ENCODE results near the gene CCL16.
"Not testable (repeated sequence)": the region's sequence is repeated elsewhere in the genome, so short reads cannot be mapped to it uniquely, and the experiment has no call there.

Gene CCL16, protein sequence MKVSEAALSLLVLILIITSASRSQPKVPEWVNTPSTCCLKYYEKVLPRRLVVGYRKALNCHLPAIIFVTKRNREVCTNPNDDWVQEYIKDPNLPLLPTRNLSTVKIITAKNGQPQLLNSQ

GRCh38 chr17:35981246-35981645 lies at the start of gene CCL16:
CCL16 (minus strand) TSS chr17:35981497; CDS start chr17:35981420, 77 bp downstream.
- no peak for DNase-seq

DNA sequence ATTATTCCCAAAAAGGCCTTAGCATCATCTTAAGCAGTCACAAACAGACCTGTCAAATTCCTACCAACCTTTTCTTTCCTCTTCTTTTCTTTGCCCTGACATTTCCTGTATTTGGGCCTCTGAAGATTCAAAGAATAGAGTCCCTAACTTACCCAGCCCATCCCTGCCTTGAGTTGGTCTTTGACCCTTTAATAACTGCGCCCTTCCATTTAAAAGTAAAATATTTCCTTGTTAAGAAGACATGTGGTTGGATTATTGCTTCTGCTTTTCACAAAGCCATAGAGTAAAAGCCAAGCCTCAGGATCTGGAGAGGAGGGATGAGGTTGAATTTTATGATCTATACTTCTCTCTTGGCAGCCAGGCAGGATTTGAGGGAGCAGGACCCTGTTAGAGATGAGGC lies 49.7 kb upstream of the CCL16 start:
- no peak for DNase-seq

DNA sequence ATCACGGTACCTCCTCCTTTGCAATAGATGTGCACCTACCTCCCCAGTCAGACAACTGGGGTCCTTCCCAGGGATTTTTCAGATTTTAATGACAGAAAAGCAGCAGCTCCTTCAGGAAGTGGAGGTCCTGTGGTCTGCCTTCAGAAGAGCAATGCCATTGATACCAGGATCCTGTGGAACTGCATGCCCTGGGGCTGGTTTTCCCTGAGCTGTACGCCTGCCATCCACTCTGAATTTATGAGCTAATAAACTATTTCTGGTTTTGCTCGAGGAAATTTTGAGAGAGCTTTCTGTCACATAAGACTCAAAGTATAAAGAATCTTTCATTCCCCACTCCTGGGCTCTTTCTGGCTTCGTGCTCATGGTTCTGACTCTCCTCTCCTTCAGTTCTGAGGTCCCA lies 46.5 kb upstream of the CCL16 start:
- no peak for DNase-seq

DNA sequence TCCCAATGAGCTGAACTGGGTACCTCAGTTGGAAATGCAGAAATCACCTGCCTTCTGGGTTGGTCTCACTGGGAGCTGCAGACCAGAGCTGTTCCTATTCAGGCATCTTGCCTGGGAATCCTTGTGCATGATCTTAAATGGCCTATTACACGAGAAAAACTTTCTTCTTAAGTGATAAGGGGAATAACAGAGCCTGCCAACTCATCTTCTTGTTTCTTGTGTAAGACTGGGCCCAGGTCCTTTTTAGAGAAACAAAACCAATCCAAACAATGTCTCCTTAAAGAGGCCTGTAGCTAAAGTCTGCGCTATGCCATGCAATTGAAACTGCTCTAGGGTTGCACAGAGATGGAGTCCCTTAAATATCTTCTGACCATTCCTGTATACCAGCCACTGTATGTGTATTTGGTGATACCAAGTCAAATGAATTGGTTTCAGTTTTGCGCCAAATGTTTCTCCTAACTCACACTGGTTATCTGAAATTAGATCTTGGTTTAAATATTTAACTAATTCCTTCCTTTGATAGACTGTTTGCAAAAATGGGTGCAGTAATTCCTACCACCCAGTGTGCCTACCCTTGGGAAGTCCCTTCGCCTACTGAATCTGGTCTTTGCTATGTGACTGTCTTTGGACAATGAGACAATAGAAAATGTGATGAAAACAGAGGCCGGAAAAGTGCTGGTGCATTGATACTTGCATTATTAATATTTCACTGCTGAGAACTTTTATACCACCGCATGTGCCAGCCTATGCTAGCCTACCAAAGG lies 43.0 kb upstream of the CCL16 start:
- no peak for DNase-seq

GRCh38 chr17:36019423-36019822 lies 38.1 kb upstream of the CCL16 start:
- no peak for DNase-seq

- DNase-seq: no peak
Measured at GRCh38 chr17:36017799-36018198, 36.5 kb upstream of the CCL16 start, which contains the start of gene CCL23. CCL23 (minus strand) TSS chr17:36017972; CDS start chr17:36017897, 75 bp downstream.

GRCh38 chr17:36016555-36016954 lies 35.3 kb upstream of the CCL16 start:
- no peak for DNase-seq

DNA sequence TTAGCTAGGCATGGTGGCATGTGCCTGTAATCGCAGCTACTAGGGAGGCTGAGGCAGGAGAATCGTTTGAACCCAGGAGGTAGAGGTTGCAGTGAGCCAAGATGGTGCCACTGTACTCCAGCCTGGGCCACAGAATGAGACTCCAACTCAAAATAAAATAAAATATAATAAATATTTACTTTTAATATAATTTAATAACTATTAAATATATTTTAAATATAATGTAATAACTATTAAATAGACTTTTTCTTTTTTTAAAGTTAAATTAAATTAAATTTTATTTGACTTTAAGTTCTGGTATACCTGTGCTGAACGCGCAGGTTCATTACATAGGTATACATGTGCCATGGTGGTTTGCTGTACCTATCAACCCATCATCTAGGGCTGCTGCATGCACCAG lies 34.6 kb upstream of the CCL16 start:
- not testable (repeated sequence) for DNase-seq

GRCh38 chr17:36014946-36015345 lies 33.6 kb upstream of the CCL16 start:
- DNase-seq: no peak

DNA sequence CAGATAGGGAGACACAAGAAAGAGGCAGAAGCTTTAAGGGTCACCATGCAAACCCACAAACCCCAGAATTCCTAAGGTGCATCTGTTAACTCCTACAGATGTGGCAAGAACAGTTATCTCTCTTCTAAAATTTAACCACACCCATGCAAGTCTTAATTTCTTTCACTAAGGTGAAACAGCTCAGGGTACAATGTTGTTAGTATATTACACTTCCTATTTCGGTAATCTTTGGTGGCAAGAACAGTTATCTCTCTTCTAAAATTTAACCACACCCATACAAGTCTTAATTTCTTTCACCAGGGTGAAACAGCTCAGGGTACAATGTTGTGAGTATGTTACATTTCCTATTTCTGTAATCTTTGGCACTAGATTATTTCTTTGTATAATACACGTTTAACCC lies 29.9 kb upstream of the CCL16 start:
- no peak for DNase-seq

DNA sequence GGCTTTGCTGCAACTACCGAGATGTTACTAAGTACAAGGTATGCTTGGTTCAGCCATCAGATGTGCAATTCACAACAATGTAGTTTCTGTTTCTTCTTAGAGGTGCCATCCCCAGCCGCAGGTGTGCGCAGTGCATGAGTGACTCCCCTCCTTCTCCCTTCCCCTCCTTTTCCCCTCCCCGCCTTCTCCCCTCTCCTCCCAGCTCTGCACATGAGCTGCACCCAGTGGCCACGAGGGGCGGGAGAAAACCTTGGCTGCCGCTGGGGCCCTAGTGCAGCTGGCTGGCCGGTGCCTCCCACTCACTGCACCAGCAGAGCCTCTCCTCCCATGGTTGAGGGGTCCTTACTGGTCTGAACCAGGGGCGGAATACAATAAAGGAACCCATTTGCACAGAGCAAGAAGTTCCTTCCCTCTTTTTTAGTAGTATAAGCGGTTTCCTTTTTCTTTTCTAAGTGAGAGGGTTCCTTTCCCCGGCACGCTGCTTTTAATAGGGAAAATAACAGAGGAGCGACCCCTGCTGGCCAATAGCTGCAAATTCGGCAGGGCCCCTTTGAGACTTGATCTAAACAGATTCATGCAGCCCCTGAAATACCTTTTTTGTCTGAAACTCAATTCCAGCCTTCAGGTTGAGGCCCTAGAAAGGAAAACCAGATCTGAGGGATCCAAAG lies 27.8 kb upstream of the CCL16 start:
- DNase-seq: no peak

- no peak for DNase-seq
Measured at GRCh38 chr17:36004594-36005108, 23.4 kb upstream of the CCL16 start.

- DNase-seq: no peak
Measured at GRCh38 chr17:36002631-36003030, 21.3 kb upstream of the CCL16 start.

DNA sequence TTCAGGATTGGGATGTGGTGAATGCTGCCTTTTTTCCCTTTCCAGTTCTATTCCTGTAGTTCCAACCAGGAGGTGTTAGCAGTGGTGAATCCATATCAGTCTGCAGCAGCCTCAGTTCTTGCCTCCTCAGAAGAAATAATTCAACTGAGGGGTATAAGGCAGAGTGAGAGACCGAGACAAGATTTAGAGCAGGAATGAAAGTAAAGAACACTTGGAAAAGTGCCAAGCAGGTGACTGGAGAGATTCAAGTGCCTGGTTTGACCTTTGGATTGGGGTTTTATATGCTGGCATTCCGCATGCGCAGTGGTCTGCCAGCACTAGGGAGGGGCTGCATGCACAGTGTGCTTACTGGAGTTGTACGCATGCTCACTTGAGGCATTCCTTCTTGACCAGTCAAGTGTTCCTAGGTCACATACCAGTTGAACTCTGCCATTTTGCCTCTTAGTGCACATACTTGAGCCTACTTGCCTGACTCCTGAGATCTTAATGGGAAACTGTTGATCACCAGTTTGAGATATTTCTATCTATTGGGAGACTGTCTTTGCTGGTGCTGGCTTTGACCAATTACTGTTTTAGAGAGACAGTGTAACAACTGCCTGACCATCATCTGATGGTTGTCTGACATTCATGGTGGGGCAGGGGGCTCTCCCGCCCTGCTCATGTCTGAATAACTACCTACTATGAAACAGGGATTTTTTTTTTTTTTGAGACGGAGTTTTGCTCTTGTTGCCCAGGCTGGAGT lies 20.7 kb upstream of the CCL16 start:
- DNase-seq: no peak

GRCh38 chr17:36001110-36001771 lies 19.9 kb upstream of the CCL16 start, which contains the start of gene CCL15:
CCL15 (minus strand) TSS chr17:36001553; CDS start chr17:36001492, 61 bp downstream.
- no peak for DNase-seq

DNA sequence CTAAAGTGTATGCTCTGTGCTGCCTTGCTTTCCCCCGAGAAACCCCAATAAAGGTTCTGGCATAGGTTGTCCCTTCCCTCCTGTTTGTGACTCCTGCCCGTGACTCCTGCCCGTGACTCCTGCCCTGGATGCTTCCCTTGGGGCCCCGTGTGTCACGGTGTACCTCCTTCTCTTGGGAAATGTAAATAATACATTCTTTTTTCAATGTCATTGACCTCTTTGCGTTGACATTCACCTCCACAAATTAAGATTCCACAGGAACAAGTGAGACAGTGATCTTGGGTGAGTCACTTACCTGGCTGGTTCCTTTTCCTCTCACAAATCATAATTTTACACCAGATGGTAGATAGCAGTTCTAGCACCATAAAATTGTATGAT lies 19.4 kb upstream of the CCL16 start:
- no peak for DNase-seq

- no peak for DNase-seq
Measured at GRCh38 chr17:35998756-35999155, 17.5 kb upstream of the CCL16 start.

- DNase-seq: no peak
Measured at GRCh38 chr17:35998018-35998545, 16.8 kb upstream of the CCL16 start.

- DNase-seq: not testable (repeated sequence)
Measured at GRCh38 chr17:35995346-35995745, 14.0 kb upstream of the CCL16 start.

DNA sequence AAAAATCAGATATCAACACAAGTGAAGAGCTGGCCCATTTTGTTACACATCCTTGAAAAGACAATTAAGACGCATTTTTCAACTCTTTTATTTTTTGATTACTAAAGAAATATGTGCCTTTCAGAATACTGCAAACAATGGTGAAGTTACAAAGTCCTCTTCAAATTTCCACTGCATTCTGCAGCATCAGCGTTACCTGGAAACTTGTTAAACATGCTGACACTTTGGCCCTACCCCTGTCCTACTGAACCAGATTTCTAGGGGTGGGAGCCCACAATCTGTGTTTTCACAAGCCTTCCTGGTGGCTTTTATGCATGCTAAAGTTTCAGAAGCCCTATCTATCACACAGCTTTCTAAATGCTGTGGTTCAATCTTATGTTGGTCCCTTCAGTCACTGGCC lies 9.8 kb upstream of the CCL16 start:
- no peak for DNase-seq

DNA sequence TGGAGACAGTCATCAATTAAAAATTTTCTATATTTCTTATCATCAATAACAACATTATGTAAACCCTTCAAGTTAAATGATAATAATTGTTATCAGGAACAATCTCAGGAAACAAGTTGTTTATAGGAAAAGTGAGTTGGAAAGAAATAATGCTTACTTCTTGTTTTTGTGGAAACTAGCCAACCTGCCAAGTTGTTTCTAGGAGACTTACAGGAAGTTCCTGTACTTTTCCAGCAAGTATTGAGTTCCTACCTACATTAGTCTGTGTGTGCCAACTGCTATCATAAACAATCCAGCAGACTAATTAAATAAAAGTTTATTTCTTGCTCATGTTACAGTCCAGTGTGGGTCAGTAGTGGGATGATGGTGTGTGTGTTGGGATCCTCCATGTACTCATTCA lies 6.9 kb upstream of the CCL16 start:
- DNase-seq: no peak

DNA sequence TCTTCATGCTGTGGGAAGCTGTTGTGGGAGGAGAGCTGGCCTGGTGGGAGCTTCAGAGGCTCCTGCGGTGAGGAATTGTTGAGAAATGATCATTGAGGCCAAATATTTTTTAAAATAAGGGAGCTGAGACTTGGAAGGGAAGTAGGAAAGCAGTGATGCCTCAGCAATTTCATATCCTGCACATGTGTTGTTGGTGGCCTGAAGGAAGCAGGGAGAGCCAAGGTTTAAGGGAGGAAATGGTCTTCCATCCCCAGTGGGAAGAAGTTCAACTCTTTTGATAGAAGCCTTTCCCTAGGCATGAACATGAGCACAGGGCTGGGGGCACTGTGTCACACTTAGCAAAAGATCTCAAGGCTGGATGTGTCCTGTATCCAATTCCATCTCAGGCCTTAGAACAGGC lies 5.3 kb upstream of the CCL16 start, which contains the start of gene CCL14:
Gene CCL14 (minus strand): TSS at position 87 of the 400 bp plus-strand sequence. CDS start 80 bp downstream, at position 7.
- no peak for DNase-seq
